HG03139 (cell line): ENCODE data around the gene MORF4L1.

Source experiments
- ATAC-seq: cut with Tn5 transposase; IDR thresholded peaks from one replicate; pipeline ENCODE4 v1.9.1; 2021; ENCODE audit not compliant: unreplicated experiment

Gene MORF4L1

DNA sequence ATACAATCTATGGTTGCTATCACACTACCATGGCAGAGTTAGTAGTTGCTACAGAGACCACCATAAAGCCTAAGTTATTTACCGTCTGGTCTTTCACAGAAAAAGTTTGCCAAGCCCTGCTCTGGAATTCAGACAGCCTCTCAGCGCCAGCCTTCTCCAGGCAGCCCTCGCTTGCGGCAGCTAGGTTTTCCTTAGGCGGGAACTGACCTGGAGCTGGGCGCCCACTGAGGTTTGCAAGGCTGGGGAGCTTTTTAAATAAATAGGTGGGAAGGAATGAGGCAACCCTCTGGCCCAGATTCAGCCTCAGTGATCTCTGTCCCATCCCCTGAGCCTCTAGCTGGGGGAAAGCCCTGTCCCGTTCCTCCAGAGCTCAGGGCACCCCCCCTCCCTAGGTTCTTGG is 71.0 kb downstream of the MORF4L1 start:
- no peak for ATAC-seq

DNA sequence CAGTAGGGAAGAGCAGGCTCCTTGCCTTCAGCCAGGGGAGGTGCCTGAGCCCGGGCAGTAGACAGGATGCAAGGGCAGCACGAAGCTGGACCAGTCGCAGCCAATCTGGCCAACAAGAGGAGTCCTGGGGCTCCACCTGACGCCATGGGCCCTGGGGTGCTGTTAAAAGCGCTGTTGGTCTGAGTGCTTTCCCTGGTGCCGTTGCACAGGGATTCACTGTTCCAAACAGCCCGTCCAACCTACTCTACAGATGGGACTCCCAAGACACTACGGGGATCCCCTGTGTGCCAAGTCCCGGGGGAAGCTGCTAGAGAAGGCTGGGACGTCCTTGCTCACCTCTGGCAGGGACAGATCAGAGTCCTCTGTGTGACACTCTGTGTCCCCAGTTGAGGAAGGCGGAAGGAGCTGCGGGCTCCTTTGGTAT is 71.5 kb downstream of the MORF4L1 start:
- ATAC-seq, result peak; percentile 21

DNA sequence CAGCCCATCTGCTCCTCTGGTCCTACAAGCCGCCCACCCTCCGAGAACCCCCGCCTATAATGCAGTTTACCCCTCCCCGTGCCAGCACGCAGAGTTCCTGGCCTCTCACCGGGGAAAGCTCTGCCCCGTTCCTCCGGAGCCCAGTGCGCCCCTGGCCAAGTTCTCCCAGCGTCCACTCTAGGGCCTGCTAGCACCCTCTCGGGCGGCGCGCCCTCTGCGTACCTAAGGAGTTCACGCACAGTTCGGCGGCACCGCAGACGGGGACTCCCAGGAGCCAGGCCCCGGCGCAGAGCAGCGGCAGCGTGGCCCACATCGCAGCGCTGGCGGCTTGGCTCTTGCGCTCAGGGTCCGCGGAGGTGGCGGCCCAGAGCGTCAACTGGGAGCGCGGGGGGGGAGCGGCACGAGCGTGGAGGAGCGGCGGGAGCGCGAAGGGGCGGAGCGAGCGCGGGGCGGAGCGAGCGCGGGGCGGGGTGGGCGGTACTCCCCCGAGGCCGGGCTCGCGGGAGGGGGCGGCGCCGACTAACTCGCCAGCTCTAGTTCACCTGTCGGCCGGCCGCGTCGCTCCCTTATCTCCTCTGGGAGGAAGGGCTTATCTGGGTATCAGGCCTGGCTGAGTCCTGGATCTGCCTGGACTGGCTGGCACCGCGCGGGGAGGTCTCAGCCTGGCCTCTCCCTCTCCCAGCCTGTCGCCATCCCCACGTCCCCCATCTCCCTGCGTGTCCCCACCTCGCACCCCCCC is 72.1 kb downstream of the MORF4L1 start, which contains the start of gene CTSH:
CTSH (minus strand) TSS at position 378 of the 739 bp plus-strand sequence; CDS start at position 313, 65 bp downstream.
- peak; percentile 77 for ATAC-seq

DNA sequence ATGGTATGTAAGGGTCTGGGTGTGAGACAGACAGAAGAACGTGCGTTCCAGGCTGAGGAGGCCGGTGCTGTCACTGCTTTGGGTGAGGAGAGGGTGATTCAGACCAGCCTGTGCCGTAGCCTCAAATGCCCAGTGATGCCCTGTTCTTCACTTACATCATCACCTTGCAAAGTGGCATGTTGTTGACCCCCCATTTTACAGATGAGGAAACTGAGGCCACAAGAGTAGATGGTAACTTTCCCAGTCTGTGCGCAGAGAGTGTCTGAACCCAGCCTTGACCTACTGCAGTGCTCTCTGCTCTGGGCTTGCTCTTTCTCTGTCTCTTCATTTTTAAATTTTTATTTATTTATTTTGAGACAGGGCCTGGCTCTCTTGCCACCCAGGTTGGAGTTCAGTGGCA is 73.8 kb downstream of the MORF4L1 start:
- no peak for ATAC-seq

DNA sequence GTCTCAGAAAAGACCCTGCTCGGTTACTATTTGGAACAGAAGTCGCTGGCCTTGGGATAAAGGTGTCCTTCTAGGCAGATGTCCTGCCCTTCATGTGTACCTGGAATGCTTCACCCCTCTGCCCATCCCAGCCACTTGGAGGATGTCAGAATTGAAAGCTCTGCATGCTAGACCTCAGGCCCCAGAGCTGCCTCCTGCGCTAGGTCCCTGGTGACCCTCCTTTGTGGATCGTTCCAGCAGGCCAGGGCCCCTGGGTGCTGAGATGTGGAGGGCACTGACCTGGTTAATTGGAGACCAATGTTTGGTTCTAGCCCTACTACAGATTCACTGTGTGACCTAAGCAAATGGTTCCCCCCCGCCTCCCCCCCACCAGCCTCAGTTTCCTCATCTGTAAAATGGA is 74.8 kb downstream of the MORF4L1 start:
- no peak for ATAC-seq
